ENCODE data around the gene CFAP74. TPM values are rescaled to one million over a fixed set of nuclear protein-coding genes. Genes with fewer than 3 reads are reported as not detected.

The CFAP74 gene
- total RNA-seq, 4 donors from 2014 or later, result not detected

GRCh38 chr1:1872329-1872994 is 131.1 kb downstream of the CFAP74 start:
- DNase-seq (ENCODE audit: low spot score in 2 of 2), result no peak
- Histone ChIP-seq H3K27ac (no peak overlapping the region), H3K4me3 (no peak overlapping the region), H3K4me1 (peaks cover 0 to 75% (median 28%) of the 10 kb centered on the region in 4 donors), H3K36me3 (peaks cover 0 to 24% (median 0%) of the 10 kb centered on the region in 3 donors), H3K27me3 (no peaks in the 10 kb centered on the region), H3K9me3 (no peaks in the 10 kb centered on the region)
- 82 to 83% methylated on average over 11 of the region's 11 CpGs for WGBS, 2 donors
- TF ChIP-seq CTCF (IDR thresholded peaks at IDR 0.05) (no peak), POLR2A (IDR thresholded peaks at IDR 0.05) (no peak)

Other genes with a start within 250 kb of the CFAP74 start
- gene NADK, start 225.3 kb downstream of the CFAP74 start, total RNA-seq, result 100 to 1,000 TPM; 111 to 145 (median 119) TPM
- 100 to 1,000 TPM; 150 to 191 (median 159) TPM for gene GNB1, start 112.7 kb downstream of the CFAP74 start, total RNA-seq
- gene CALML6, start 88.5 kb downstream of the CFAP74 start, total RNA-seq, result under 1 TPM in 2 of 4 donors, not detected in 2; 0.42 to 0.78 TPM
- gene TMEM52, start 84.5 kb downstream of the CFAP74 start, total RNA-seq, result 1 to 10 TPM in 1 of 4 donors, not detected in 3; 1.0 TPM
- 1 to 10 TPM in 1 of 4 donors, not detected in 3; 1.0 TPM for gene GABRD, start 15.6 kb upstream of the CFAP74 start, total RNA-seq
- 1 to 10 TPM; 2.0 to 3.9 (median 2.8) TPM for gene PRKCZ, start 46.6 kb upstream of the CFAP74 start, total RNA-seq
- 10 to 100 TPM; 32.8 to 60.9 (median 47.3) TPM for gene FAAP20, start 191.0 kb upstream of the CFAP74 start, total RNA-seq
- gene SKI, start 224.5 kb upstream of the CFAP74 start, total RNA-seq, result 100 to 1,000 TPM in 1 of 4 donors, 10 to 100 TPM in 3; 62.8 to 100 (median 72.2) TPM

Data from tibial nerve (tissue), 4 donors.